HG02970 (cell line): ENCODE results near the gene EMP2.

Experiments
- ATAC-seq: cut with Tn5 transposase; IDR thresholded peaks from one replicate; pipeline ENCODE4 v1.9.1; 2021; ENCODE audit warnings: mild to moderate bottlenecking, moderate library complexity, moderate number of reproducible peaks; ENCODE audit not compliant: unreplicated experiment, low FRiP score

Gene EMP2

GRCh38 chr16:10611825-10612342, 31.5 kb upstream of the EMP2 start:
- ATAC-seq: no peak

GRCh38 chr16:10610499-10611184, 30.2 kb upstream of the EMP2 start:
- no peak for ATAC-seq

GRCh38 chr16:10609402-10609774, 29.0 kb upstream of the EMP2 start:
- no peak for ATAC-seq

- no peak for ATAC-seq
These were observed 28.4 kb upstream of the EMP2 start for GRCh38 chr16:10608687-10609401.

GRCh38 chr16:10607157-10607556, 26.8 kb upstream of the EMP2 start:
- no peak for ATAC-seq

DNA sequence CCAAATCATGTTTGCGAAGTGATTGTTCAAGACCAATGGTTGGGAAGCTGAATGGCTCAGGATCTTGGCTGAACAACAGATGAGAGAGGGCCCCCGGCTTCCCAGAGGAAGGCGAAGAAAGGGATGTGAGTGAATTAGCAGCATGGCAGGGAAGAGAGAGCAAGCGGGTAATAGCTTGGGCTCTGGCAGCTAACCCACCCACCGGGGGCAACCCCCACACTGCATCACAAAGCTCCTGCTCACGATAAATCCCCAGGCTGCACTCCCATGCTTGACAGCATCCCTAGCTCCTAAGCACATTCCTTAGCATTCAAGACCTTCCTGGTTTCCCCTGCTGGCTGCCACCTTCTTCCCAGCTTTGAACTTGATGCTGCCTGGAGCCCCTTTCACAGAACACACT, 26.2 kb upstream of the EMP2 start:
- no peak for ATAC-seq

GRCh38 chr16:10605636-10606035, 25.2 kb upstream of the EMP2 start:
- ATAC-seq: no peak

- ATAC-seq: no peak
These were observed 21.3 kb upstream of the EMP2 start for GRCh38 chr16:10601444-10602408.

DNA sequence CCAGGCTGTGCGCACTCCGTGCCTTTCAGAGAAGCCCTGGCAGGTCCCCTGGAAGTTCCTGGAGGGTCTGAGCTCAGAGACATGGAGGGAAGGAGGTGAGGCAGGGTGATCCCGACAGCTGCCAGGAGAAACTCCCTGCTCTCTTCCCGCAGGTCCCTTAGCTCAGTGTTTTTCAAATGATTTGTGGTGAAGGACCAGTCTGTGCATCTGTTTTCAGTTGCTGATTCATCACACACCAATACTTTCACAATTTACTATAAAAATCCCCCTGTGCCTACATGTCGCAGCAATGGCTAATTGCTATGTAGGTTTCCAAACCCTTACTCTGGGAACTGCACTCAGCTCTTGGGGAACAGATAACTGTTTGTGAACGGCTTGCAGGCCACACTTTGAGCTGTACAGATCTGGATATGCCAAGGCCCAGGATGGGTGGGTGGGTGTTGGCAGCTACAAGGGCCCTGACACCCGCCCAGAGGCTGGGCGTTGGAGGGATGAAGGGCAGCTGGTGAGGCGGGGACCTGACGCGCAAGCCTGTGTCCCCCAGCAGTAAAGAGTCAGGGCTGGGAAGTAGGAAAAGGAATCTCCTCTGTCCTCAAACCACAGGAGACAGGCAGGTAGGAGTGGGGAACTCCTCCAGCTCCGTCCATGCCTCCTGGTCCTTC, 20.5 kb upstream of the EMP2 start:
- ATAC-seq: no peak

- no peak for ATAC-seq
These were observed 19.2 kb upstream of the EMP2 start for GRCh38 chr16:10599626-10600025.

- no peak for ATAC-seq
These were observed 17.8 kb upstream of the EMP2 start for GRCh38 chr16:10598157-10598556.

DNA sequence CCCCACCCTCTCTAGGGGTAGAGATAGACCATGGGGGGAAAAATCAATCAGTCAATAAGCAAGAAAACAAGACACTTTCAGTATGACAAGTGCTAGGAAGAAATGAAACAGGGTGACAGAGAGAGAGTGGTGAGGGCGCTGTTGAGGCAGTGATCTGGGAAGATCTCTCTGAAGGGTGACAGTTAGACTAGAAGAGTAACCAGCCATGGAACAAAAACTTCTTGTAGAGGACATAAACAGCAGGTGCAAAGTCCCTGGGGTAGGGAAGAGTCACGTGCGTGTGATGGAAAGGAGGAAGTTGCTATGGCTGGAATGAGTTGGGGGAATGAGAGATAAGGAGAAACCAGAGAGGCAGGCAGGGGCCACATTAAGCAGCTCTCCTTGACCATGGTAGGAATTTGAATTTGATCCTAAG, 16.8 kb upstream of the EMP2 start:
- ATAC-seq: no peak

DNA sequence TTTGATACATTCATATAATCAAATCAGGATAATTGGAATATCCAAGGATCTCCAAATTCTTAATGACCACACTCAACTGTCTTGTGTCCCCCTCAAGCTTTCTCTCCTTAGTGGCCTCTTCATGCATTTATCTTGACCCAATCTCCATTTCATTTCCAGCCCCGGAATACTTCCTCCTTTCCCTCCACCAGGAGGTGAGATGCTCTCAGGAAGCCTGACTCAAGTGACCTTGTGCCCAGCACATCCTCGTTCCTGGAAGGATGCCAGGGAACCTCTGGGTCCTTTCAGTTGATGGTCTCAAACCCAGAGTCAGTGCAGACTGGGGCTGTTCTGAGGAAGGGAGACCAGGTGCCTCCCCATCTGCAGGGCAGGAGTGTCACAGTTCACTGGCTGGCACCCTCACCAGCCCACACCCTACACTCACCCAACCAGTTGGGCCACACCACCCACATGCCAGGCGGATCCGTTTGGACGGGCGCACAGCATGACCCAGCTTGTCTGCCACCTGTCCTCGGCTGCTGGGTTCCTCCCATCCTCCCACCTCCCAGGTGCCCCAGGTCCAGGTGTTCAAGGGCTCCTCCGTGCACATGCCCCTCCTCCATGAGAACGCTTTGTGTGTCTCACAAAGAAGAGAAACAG, 14.0 kb upstream of the EMP2 start:
- no peak for ATAC-seq

GRCh38 chr16:10592611-10593010, 12.2 kb upstream of the EMP2 start:
- no peak for ATAC-seq

GRCh38 chr16:10590342-10590741, 9.9 kb upstream of the EMP2 start:
- ATAC-seq: no peak

GRCh38 chr16:10589109-10589508, 8.7 kb upstream of the EMP2 start:
- ATAC-seq: no peak

DNA sequence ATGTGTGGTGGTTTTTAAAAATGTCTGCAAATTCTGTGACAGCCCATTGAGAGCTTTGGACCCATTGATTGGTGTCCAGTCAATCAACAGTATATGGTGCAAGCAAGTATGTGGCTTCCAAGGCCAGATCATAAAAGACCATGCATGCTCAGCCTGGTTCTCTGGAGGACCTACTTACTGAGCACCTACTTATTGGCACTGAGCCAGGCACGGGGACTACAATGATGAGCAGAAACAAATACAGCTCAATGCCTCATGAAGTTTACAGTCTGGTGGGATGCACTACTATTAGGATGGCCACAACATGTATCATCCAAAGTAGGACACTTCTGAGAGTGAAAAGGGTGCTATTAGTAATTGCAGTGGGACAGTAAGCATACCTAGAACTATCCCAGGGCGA, 7.2 kb upstream of the EMP2 start:
- ATAC-seq: no peak

DNA sequence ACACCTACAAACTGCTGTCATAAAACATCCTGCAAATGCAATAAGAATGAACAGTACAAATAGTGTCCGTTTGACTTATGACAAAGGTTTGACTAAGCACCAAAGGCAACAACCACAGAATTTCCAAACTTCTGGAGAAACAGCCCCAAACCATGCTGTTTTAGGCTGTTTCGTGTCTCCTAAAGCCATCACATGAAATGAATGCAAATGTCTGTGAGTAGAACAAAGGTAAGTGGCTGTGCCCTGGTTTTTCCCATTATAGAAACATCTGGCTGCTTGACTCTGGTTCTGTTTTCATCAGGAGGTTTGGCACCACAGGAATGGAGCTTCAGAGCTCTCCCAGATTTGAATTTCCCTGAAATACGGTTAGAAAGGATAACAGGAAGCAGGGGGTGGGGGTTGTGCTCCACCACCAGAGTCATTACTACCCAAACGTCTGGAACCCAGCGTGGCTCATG, 4.6 kb upstream of the EMP2 start:
- ATAC-seq: no peak

DNA sequence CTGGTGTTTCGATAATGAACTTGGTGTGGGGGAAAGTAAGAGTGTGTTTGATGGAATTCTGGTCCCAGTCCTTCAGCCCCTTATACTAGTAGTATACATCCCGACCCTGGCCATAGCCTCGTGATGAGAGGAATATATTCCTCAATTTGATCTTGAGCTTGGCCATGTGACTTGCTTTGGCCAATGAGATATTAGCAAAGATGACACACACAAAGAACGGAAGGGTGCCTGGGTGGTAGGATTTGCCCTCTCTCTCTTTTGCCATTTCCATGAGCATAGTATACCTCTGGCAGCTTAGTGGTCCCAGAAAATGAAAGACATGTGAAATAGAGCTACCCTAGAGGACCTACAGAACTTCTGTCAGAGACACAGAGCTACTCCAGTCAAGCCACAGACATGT, 2.9 kb upstream of the EMP2 start:
- no peak for ATAC-seq

- ATAC-seq: no peak
These were observed 1.1 kb upstream of the EMP2 start for GRCh38 chr16:10581507-10581906.
